HG02759 (cell line): ENCODE data around the gene RNF128.
"Not testable (repeated sequence)": the region's sequence is repeated elsewhere in the genome, so short reads cannot be mapped to it uniquely, and the experiment has no call there.

ENCODE experiments used
- ATAC-seq: cut with Tn5 transposase; IDR thresholded peaks from one replicate; pipeline ENCODE4 v1.9.1; 2021; ENCODE audit warnings: mild to moderate bottlenecking, moderate library complexity; ENCODE audit not compliant: unreplicated experiment

Gene RNF128

DNA sequence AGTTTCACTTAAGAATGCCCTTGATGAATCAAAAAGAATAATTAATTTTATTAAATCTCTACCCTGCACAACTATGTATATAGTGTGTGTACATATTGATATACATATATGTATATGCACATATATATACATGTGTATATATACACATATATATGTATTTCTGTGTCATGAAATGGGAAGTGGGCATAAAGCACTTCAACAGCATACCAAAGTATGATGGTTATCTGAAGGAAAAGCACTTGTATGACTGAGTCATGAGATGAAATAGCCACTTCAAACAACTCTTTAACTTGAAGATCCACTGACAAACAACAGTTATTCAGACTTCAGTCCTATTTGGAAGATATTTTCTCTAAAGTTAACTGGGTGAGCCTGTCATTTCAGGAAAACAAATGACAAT lies 16.3 kb downstream of the RNF128 start:
- no peak for ATAC-seq

DNA sequence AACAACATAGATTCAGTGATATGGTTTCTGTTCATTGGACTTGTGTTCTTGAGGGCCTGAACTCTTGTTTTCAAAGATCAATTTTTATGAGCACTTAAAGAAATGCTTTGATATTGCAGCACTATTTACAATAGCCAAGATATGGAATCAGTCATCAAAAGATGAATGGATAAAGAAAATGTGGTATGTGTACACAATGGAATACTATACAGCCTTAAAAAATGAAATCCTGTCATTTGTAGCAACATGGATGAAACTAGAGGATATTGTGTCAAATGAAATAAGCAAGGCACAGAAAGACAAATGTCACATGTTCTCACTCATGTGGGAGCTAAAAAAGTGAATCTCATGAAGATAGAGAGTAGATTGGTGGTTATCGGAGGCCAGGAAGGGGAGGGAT lies 21.9 kb downstream of the RNF128 start:
- ATAC-seq = no peak

GRCh38 chrX:106751407-106751806 lies 24.9 kb downstream of the RNF128 start:
- ATAC-seq = no peak

DNA sequence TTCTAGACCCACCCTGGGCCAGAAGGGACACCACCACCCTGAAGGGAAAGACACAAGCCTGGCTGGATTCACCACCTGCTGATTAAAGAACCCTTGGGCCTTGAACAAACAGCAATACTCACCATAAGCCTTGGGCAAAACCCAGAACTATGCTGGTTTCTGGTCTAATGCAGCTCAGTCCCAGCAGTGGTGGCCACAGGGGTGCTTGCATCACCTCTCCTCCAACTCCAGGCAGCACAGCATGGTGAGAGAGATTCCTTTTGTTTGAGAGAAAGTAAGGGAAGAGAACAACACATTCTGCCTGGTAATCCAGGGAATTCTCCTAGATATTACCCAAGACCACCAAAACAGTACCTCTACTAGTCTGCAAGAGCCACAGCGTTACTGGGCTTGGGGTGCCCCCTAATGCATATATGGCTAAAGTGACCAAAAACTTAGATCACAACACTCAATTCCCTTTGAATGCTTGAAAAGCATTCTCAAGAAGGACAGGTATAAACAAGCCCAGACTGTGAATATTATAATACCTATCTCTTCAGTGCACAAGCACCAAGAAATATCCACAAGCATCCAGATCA lies 25.7 kb downstream of the RNF128 start:
- no peak for ATAC-seq

DNA sequence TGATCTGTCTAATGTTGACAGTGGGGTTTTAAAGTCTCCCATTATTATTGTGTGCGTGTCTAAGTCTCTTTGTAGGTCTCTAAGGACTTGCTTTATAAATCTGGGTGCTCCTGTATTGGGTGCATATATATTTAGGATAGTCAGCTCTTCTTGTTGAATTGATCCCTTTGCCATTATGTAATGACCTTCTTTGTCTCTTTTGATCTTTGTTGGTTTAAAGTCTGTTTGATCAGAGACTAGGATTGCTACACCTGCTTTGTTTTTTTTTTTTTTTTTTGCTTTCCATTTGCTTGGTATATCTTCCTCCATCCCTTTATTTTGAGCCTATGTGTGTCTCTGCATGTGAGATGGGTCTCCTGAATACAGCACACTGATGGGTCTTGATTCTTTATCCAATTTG lies 42.8 kb downstream of the RNF128 start:
- not testable (repeated sequence) for ATAC-seq

GRCh38 chrX:106774981-106775380 lies 48.5 kb downstream of the RNF128 start:
- ATAC-seq = no peak

GRCh38 chrX:106780264-106780663 lies 53.8 kb downstream of the RNF128 start:
- no peak for ATAC-seq

GRCh38 chrX:106780664-106781377 lies 54.3 kb downstream of the RNF128 start:
- no peak for ATAC-seq

DNA sequence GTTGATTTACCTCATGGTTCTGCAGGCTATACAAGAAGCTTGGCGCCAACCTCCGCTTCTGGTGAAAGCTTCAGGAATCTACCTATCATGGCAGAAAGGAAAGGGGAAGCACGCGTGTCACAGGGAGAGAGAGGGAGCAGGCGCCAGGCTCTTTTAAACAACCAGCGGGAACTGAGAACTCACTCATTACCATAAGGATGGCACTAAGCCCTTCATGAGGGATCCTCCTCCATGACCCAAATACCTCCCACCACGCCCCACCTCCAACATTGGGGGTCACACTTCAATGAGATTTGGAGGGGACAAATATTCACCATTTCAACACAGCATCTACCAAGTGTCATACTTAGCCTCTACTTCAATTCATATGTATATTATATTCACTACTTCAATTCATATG lies 57.2 kb downstream of the RNF128 start:
- ATAC-seq = no peak

- no peak for ATAC-seq
Measured at GRCh38 chrX:106791495-106791894, 65.0 kb downstream of the RNF128 start.

GRCh38 chrX:106802063-106802387 lies 75.5 kb downstream of the RNF128 start:
- peak; percentile 39 for ATAC-seq

DNA sequence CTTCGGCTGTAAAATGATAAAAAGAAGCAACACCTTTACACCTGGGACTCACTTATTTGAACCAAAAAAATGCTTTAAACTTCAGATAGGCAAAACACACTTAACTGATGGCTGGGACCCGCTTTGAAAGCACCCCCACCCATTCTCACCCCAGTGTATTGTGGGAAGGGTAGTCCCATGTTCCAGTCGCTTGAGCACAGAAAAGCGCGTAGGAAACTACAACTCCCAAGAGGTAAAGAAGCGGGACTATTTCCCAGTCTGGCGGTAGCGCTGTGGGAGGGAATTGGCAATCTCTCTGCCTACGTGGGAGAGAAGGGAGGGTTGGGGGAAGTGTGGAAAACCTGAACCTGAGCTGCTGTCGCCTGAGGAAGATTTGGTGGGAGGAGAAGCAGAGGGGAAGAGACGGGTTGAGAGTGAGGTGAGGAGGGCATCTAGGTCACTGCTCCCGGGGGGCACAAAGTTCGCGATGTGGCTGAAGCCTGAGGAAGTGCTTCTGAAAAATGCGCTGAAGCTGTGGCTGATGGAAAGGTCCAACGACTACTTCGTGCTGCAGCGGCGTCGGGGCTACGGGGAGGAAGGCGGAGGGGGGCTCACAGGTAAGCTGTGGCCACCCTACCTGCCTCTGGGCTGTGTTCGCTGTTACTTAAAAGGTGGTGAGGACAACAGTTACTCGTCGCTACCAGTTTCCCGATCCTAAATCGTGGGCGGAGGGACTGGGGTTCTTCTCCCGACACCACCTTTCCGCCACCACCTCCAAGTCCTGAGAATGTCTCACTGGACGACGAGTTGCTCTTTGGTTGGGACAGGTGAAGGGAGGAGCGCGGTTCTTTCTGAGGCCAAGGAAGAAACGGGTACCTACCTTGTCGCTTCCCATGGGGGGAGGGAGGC lies 76.1 kb downstream of the RNF128 start, which contains the start of gene TBC1D8B:
TBC1D8B (plus strand) TSS at position 286 of the 888 bp plus-strand sequence; CDS start at position 467, 181 bp downstream.
- peak; percentile 97 for ATAC-seq

DNA sequence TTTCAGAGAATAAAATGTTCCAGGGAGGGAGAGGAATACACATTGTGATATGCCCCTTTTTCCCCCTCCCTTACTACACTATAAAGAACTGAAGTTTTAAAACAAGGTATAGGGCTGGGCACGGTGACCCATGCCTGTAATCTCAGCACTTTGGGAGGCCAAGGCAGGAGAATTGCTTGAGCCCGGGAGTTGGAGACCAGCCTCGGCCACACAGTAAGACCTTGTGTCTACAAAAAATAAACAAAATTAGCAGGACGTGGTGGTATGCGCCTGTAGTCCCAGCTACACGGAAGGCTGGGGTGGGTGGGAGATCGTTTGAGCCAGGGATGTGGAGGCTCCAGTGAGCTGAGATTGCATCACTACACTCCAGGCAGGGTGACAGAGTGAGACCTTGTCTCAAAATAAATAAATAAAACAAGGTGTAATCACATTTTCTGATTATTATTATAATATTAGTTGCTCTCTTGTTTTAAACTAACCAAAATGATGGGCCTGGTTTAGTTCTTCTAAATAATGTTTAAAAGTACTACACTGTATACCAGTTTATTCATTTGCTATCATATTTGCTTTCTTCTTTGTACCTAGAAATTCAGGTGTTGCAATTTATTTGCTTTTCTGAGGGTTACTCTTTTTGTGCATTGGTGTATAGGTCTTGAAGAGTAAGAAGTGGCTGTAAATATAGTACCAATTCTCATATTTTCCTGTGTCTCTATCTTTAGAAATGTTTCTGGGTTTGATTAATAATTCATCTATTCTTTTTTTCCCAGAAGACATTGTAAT lies 84.8 kb downstream of the RNF128 start:
- no peak for ATAC-seq

DNA sequence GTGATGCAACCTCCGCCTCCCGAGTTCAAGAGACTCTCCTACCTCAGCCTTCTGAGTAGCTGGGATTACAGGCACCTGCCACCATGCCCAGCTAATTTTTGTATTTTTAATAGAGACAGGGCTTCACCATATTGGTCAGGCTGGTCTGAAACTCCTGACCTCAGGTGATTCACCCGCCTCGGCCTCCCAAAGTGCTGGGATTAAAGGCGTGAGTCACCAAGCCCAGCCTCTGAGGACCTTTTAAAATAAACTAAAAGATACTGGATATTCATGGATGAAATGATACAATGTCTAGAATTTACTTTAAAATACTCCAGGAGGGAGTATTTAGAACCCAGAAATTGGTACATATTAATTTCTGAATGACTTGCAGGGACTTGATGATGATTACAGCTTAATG lies 86.4 kb downstream of the RNF128 start:
- ATAC-seq = not testable (repeated sequence)

DNA sequence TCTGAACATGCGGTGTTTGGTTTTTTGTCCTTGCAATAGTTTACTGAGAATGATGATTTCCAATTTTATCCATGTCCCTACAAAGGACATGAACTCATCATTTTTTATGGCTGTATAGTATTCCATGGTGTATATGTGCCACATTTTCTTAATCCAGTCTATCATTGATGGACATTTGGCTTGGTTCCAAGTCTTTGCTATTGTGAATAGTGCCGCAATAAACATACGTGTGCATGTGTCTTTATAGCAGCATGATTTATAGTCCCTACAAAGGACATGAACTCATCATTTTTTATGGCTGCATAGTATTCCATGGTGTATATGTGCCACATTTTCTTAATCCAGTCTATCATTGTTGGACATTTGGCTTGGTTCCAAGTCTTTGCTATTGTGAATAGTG lies 87.6 kb downstream of the RNF128 start:
- ATAC-seq = not testable (repeated sequence)
